Endothelial cell of umbilical vein (primary cell): Measurements from ENCODE around the gene STAT1. TPM values are rescaled to one million over a fixed set of nuclear protein-coding genes. Genes with fewer than 3 reads are reported as not detected.

Experiments
- BruUV-seq: library from RNA; stranded (reverse); fragments of 400-500 nt; replicated peaks from 2 replicates; lab custom pipeline; 2021; lab: Mats Ljungman, UMichigan
- CTCF ChIA-PET: fragments of 300-600, 350-600 bp; sonication (Branson Sonifier 250); formaldehyde crosslinking; loops from one replicate; lab custom pipeline; 2021; ENCODE audit warnings: antibody characterized with exemption, inconsistent platforms; lab: Charles Lee
- POLR2A ChIA-PET: fragments of 300-600, 350-600 bp; sonication (Branson Sonifier 250); formaldehyde crosslinking; loops from one replicate; lab custom pipeline; 2021; ENCODE audit warnings: antibody characterized with exemption, inconsistent platforms; lab: Charles Lee
- DNase-seq: peaks from one replicate; pipeline ENCODE4 v3.0.0-alpha.2; 2011; ENCODE audit warnings: low read depth, low spot score
- FAIRE-seq: peaks from 2 replicates; lab custom pipeline; 2011; peaks lifted over from hg19 to GRCh38; lab: Jason Lieb, UNC
- H2AFZ ChIP-seq: 2 replicates; pipeline ENCODE4 v1.6.0; 2012; ENCODE audit warnings: low read depth, low read length, control low read depth, inconsistent platforms
- H3K27ac ChIP-seq: 2 replicates; pipeline ENCODE4 v1.5.1; 2011; ENCODE audit warnings: low read depth, mild to moderate bottlenecking, control low read depth, low read length, moderate library complexity; ENCODE audit not compliant: insufficient read depth
- H3K27me3 ChIP-seq, 2 experiments: 2 replicates each; pipeline versions ENCODE4 v1.6.0 to v1.6.1; 2011; ENCODE audit warnings: low read length in 2 of 2, mixed read lengths in 1 of 2; ENCODE audit not compliant: control insufficient read depth in 2 of 2, insufficient read depth in 2 of 2
- H3K36me3 ChIP-seq, 2 experiments: 2 replicates in 1 of 2; 3 replicates in 1 of 2; pipeline ENCODE4 v1.5.1; 2011; ENCODE audit warnings: low read length in 2 of 2, mild to moderate bottlenecking in 1 of 2, moderate library complexity in 1 of 2; ENCODE audit not compliant: control insufficient read depth in 2 of 2, insufficient read depth in 2 of 2; ENCODE audit errors: extremely low read depth in 1 of 2
- H3K4me1 ChIP-seq: 3 replicates; pipeline ENCODE4 v1.5.1; 2011; ENCODE audit warnings: mild to moderate bottlenecking, low read length; ENCODE audit not compliant: control insufficient read depth, insufficient read depth; ENCODE audit errors: extremely low read depth
- H3K4me2 ChIP-seq: 2 replicates; pipeline ENCODE4 v1.6.1; 2011; ENCODE audit warnings: low read length, control low read depth, mixed read lengths; ENCODE audit not compliant: insufficient read depth
- H3K4me3 ChIP-seq, 3 experiments: fragments of 200-600 bp in 1 of 3; sonication (generic), shearing (Covaris generic) in 1 of 3; replicated peaks in 1 of 3; 2 replicates each; pipeline ENCODE4 v1.5.1; 2011 to 2016; ENCODE audit warnings: control low read depth in 3 of 3, low read length in 3 of 3, mild to moderate bottlenecking in 2 of 3, inconsistent platforms in 1 of 3, low read depth in 1 of 3, moderate library complexity in 1 of 3; ENCODE audit not compliant: insufficient read depth in 1 of 3
- H3K79me2 ChIP-seq: 2 replicates; pipeline ENCODE4 v1.6.0; 2012; ENCODE audit warnings: low read length, inconsistent platforms; ENCODE audit not compliant: control insufficient read depth, insufficient read depth
- H3K9ac ChIP-seq: replicated peaks from 2 replicates; pipeline ENCODE3; 2011; ENCODE audit warnings: low read length, control low read depth; ENCODE audit not compliant: insufficient read depth; ENCODE audit errors: extremely low read depth
- H3K9me1 ChIP-seq: replicated peaks from 3 replicates; pipeline ENCODE4 v1.6.0; 2011; ENCODE audit warnings: mild to moderate bottlenecking, low read length; ENCODE audit not compliant: control insufficient read depth, insufficient read depth; ENCODE audit errors: extremely low read depth
- H3K9me3 ChIP-seq: replicated peaks from 2 replicates; pipeline ENCODE4 v1.5.1; 2012; ENCODE audit warnings: low read length, inconsistent platforms; ENCODE audit not compliant: control insufficient read depth, insufficient read depth
- H4K20me1 ChIP-seq: replicated peaks from 2 replicates; pipeline ENCODE3; 2011; ENCODE audit warnings: mild to moderate bottlenecking, low read length; ENCODE audit not compliant: control insufficient read depth, insufficient read depth; ENCODE audit errors: extremely low read depth
- EZH2 ChIP-seq: IDR thresholded peaks from 2 replicates; pipeline ENCODE4 v1.6.1; 2012; ENCODE audit warnings: borderline replicate concordance, low read depth, mild to moderate bottlenecking, moderate library complexity, low read length, inconsistent platforms; ENCODE audit not compliant: severe bottlenecking
- FOS ChIP-seq: IDR thresholded peaks from 2 replicates; pipeline ENCODE4 v1.6.1; 2011; ENCODE audit warnings: mild to moderate bottlenecking, low read length, moderate library complexity, borderline replicate concordance; ENCODE audit not compliant: insufficient read depth
- GATA2 ChIP-seq: IDR thresholded peaks from 2 replicates; pipeline ENCODE4 v1.7.0; 2011; ENCODE audit warnings: low read depth, mild to moderate bottlenecking, moderate library complexity, mixed read lengths, low read length; ENCODE audit not compliant: insufficient read length, insufficient read depth
- JUN ChIP-seq: IDR thresholded peaks from 2 replicates; pipeline ENCODE4 v1.6.1; 2011; ENCODE audit warnings: borderline replicate concordance, low read depth; ENCODE audit not compliant: insufficient read length, insufficient read depth
- MYC ChIP-seq: IDR thresholded peaks from one replicate; pipeline ENCODE4 v1.6.1; 2011; ENCODE audit warnings: mild to moderate bottlenecking, low read depth, low read length
- POLR2A ChIP-seq: IDR thresholded peaks from 2 replicates; pipeline ENCODE4 v1.6.1; 2012; ENCODE audit warnings: low read depth, mild to moderate bottlenecking, control low read depth, low read length
- POLR2AphosphoS5 ChIP-seq: IDR thresholded peaks from 2 replicates; pipeline ENCODE4 v1.6.1; 2012; ENCODE audit warnings: low read depth, mild to moderate bottlenecking, control low read depth, low read length, moderate library complexity; ENCODE audit not compliant: insufficient read depth
- dilution Hi-C: fragments of 300-500 bp; cut with MboI; formaldehyde crosslinking; loops from one replicate; pipeline ENCODE4 v1.15.0; 2019; ENCODE audit warnings: low sequenced_read_pairs; ENCODE audit not compliant: extremely low pct_ligation_motif_present
- intact Hi-C: fragments of 100-400 bp; cut with micrococcal nuclease; formaldehyde crosslinking; loops from one replicate; pipeline ENCODE4 v1.10.0; 2022
- polyA plus RNA-seq, 4 experiments: library from polyadenylated mRNA; depleted of rRNA in 3 of 4; stranded (reverse) in 3 of 4; unstranded in 1 of 4; fragments of >200 nt; gene quantifications; 2 replicates each; pipeline versions ENCODE4 v1.2.1 to v1.2.3, GENCODE V29; 2011 to 2012; ENCODE audit warnings: missing spikeins in 1 of 4
- total RNA-seq: library from RNA; stranded (reverse); gene quantifications from 2 replicates; pipeline ENCODE4 v1.2.3, GENCODE V29; 2021
- TF ChIP-seq, protein P1 (sequence below), 2 donors: IDR thresholded peaks; 1 replicate in 1 of 2; 2 replicates in 1 of 2; pipeline ENCODE4 v1.5.1; 2011; ENCODE audit warnings: low read length in 2 of 2, mild to moderate bottlenecking in 2 of 2, moderate library complexity in 2 of 2, control low read depth in 1 of 2, inconsistent platforms in 1 of 2, low read depth in 1 of 2; ENCODE audit not compliant: insufficient read depth in 1 of 2; ENCODE audit errors: extremely low read depth in 1 of 2
- TF ChIP-seq, protein P2 (sequence below): IDR thresholded peaks from 2 replicates; pipeline ENCODE4 v1.6.1; 2011; ENCODE audit not compliant: insufficient read depth, insufficient read length

The STAT1 gene
- total and polyA plus RNA-seq, 2 donors (not counting 3 experiments of a cell fraction or from before 2014, with no cell fraction given): 64.2 to 67.6 TPM

DNA sequence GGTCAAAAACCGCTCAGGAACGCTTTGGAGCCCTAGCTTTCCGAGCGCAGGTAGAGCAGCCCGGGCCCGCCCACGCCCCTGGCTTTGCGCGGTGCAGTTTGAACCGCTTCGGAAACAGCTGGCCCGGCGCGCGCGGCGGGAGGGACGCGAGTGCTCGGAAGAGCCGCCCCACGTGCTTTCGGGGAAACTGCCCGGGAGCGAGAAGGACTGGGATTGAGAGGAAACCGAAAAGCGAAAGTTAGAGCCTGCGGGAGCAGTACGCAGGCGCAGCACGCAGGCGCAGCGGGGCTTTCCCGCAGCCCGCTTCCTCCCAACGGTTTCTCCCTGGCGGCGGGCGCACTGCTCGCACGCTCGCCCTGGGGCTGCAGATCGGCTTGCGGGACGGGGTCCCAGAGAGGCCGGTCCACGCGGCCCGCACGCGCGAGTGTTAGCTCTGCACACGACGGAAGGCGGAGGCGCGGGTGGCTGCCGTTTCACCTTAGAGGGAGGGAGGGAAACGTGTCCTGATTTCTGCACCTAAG lies 6.3 kb upstream of the STAT1 start:
- ChIA-PET POLR2A (no interaction called here), CTCF (no interaction called here)
- Histone ChIP-seq H3K4me1 (peaks cover 14% of the 10 kb centered on the region), H3K36me3 (no peaks in the 10 kb centered on the region), H2AFZ (peak overlapping the region; percentile 70), H3K4me3 (peak overlapping the region; percentile 39 to 57 (median 47)), H3K79me2 (no peaks in the 10 kb centered on the region), H3K9me1 (no peaks in the 10 kb centered on the region), H3K27ac (peak overlapping the region; percentile 51), H3K27me3 (no peaks in the 10 kb centered on the region), H3K9me3 (no peaks in the 10 kb centered on the region), H4K20me1 (no peaks in the 10 kb centered on the region), H3K4me2 (peak overlapping the region; percentile 84), H3K9ac (peak overlapping the region; percentile 78)
- FAIRE-seq: peak; percentile 87
- BruUV-seq: no TSS peak
- peak; percentile 99 for DNase-seq
- dilution Hi-C loops (no loop called here), intact Hi-C loops (loop anchor here (1.0 kb wide), 2 partner anchors 40 to 140 kb away; partner anchors contain the start of gene GLS)
- TF ChIP-seq MYC: peak; percentile 84
- TF ChIP-seq POLR2A: peak; percentile 97
- peak; percentile 99 for TF ChIP-seq POLR2AphosphoS5
- TF ChIP-seq FOS: no peak
- TF ChIP-seq, protein P1, sequence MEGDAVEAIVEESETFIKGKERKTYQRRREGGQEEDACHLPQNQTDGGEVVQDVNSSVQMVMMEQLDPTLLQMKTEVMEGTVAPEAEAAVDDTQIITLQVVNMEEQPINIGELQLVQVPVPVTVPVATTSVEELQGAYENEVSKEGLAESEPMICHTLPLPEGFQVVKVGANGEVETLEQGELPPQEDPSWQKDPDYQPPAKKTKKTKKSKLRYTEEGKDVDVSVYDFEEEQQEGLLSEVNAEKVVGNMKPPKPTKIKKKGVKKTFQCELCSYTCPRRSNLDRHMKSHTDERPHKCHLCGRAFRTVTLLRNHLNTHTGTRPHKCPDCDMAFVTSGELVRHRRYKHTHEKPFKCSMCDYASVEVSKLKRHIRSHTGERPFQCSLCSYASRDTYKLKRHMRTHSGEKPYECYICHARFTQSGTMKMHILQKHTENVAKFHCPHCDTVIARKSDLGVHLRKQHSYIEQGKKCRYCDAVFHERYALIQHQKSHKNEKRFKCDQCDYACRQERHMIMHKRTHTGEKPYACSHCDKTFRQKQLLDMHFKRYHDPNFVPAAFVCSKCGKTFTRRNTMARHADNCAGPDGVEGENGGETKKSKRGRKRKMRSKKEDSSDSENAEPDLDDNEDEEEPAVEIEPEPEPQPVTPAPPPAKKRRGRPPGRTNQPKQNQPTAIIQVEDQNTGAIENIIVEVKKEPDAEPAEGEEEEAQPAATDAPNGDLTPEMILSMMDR (IDR thresholded peaks at IDR 0.05; ENCODE audit: extremely low read depth in 1 of 2, insufficient read depth in 1 of 2, low read depth in 1 of 2, low read length in 2 of 2): peak in 1 of 2 donors; percentile 10
- TF ChIP-seq GATA2: no peak
- TF ChIP-seq, protein P2, sequence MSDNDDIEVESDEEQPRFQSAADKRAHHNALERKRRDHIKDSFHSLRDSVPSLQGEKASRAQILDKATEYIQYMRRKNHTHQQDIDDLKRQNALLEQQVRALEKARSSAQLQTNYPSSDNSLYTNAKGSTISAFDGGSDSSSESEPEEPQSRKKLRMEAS: peak; percentile 97
- no peak for TF ChIP-seq EZH2
- TF ChIP-seq JUN: no peak
